Esophagus squamous epithelium (tissue), 5 donors: Measurements from ENCODE around the gene GALR1. TPM values are rescaled to one million over a fixed set of nuclear protein-coding genes. Genes with fewer than 3 reads are reported as not detected.

Experiments
- DNase-seq: peaks from one replicate; lab custom pipeline; 2025; lab: John Stamatoyannopoulos, UW
- H3K27ac ChIP-seq, 4 donors: fragments of 200-600 bp; sonication (generic); one replicate each; pipeline ENCODE4 v1.5.1; 2016 to 2019; ENCODE audit warnings: mild to moderate bottlenecking in 1 of 4
- H3K27me3 ChIP-seq, 4 donors: fragments of 200-600 bp; sonication (generic); 1 replicate in 3 of 4; 2 replicates in 1 of 4; pipeline versions ENCODE4 v1.5.1 to v1.6.0; 2017 to 2021; ENCODE audit warnings: antibody characterized with exemption in 1 of 4
- H3K36me3 ChIP-seq, 3 donors: fragments of 200-600 bp; sonication (generic); one replicate each; pipeline ENCODE4 v1.5.1; 2016 to 2019
- H3K4me1 ChIP-seq, 3 donors: fragments of 200-600 bp; sonication (generic); one replicate each; pipeline ENCODE4 v1.5.1; 2017 to 2019
- H3K4me3 ChIP-seq, 4 donors: fragments of 200-600 bp; sonication (generic); 1 replicate in 3 of 4; 2 replicates in 1 of 4; pipeline ENCODE4 v1.5.1; 2016 to 2019; ENCODE audit warnings: mild to moderate bottlenecking in 2 of 4, moderate library complexity in 1 of 4
- H3K9me3 ChIP-seq, 3 donors: fragments of 200-600 bp; sonication (generic); one replicate each; pipeline ENCODE4 v1.5.1; 2016 to 2019
- POLR2A ChIP-seq, 4 donors: fragments of 450-650 bp; IDR thresholded peaks; one replicate each; pipeline ENCODE4 v1.6.1; 2017; ENCODE audit warnings: antibody characterized with exemption in 4 of 4, mild to moderate bottlenecking in 4 of 4, moderate library complexity in 3 of 4
- WGBS, 2 donors: methylation state at CpG; one replicate each; pipeline ENCODE4 v1.1.5; 2018; 5-methylcytosine and 5-hydroxymethylcytosine counted together
- intact Hi-C: fragments of 100-400 bp; cut with DNase I; formaldehyde crosslinking; loops from one replicate; pipeline ENCODE4 v1.15.0; 2022
- total RNA-seq, 4 donors: library from RNA; depleted of rRNA; stranded (reverse); fragments of >200 nt; gene quantifications; one replicate each; pipeline ENCODE4 v1.1.0, GENCODE V29; 2016
- TF ChIP-seq, protein P1 (sequence below), 6 experiments: fragments of 450-650 bp in 4 of 6; fragments of 200-600 bp in 2 of 6; sonication (generic) in 2 of 6; IDR thresholded peaks; one replicate each; pipeline ENCODE4 v1.5.1; 2016 to 2019; ENCODE audit warnings: antibody characterized with exemption in 6 of 6, mild to moderate bottlenecking in 4 of 6, moderate library complexity in 4 of 6
- donor health status: DM: yes; HTN: yes; CAD: no.

The GALR1 gene
- total RNA-seq, 4 donors from 2014 or later = 0.04 TPM; not detected in 3

DNA sequence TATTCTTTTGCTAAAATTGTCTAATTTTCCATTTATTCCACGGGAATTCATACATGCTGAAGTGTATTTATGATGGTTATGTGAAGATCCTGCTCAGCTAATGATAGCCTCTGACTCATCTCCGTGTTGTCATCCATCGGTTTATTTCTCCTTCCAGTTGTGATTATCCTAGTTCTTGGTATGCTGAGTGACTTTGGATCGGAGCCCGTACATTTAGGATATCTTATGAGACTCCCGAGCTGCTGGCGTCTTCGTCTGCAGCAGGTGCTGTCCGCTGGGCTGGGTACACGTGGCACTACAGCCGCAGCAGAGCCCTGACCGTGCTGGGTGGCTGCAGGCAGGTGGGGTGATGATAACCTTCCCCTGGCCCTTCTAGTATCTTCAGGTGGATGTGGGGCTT is 40.1 kb upstream of the GALR1 start:
- Histone ChIP-seq H3K27ac (no peak overlapping the region), H3K27me3 (no peaks in the 10 kb centered on the region), H3K9me3 (no peaks in the 10 kb centered on the region), H3K4me1 (peaks cover 6 to 38% (median 14%) of the 10 kb centered on the region in 3 donors), H3K4me3 (no peak overlapping the region), H3K36me3 (no peaks in the 10 kb centered on the region)
- DNase-seq = no peak
- TF ChIP-seq, protein P1, sequence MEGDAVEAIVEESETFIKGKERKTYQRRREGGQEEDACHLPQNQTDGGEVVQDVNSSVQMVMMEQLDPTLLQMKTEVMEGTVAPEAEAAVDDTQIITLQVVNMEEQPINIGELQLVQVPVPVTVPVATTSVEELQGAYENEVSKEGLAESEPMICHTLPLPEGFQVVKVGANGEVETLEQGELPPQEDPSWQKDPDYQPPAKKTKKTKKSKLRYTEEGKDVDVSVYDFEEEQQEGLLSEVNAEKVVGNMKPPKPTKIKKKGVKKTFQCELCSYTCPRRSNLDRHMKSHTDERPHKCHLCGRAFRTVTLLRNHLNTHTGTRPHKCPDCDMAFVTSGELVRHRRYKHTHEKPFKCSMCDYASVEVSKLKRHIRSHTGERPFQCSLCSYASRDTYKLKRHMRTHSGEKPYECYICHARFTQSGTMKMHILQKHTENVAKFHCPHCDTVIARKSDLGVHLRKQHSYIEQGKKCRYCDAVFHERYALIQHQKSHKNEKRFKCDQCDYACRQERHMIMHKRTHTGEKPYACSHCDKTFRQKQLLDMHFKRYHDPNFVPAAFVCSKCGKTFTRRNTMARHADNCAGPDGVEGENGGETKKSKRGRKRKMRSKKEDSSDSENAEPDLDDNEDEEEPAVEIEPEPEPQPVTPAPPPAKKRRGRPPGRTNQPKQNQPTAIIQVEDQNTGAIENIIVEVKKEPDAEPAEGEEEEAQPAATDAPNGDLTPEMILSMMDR (IDR thresholded peaks at IDR 0.05) = no peak
- no peak for TF ChIP-seq POLR2A (IDR thresholded peaks at IDR 0.05)
- intact Hi-C loops = no loop called here
- 67 to 85% methylated on average over 11 to 12 of the region's 12 CpGs for WGBS, 2 donors

GRCh38 chr18:77210249-77210648 is 39.4 kb upstream of the GALR1 start:
- no peaks in the 10 kb centered on the region for H3K27me3 ChIP-seq
- WGBS, 2 donors = 20 to 83% methylated on average over 1 of the region's 7 CpGs
- intact Hi-C loops = loop anchor here (5.0 kb wide), 1 partner anchor 208 kb away; no protein-coding TSS in a partner anchor
- H3K4me3 ChIP-seq = no peak overlapping the region
- H3K27ac ChIP-seq = no peak overlapping the region
- DNase-seq = no peak
- no peaks in the 10 kb centered on the region for H3K9me3 ChIP-seq
- H3K36me3 ChIP-seq = no peaks in the 10 kb centered on the region
- peaks cover 6 to 38% (median 14%) of the 10 kb centered on the region in 3 donors for H3K4me1 ChIP-seq
- TF ChIP-seq POLR2A (IDR thresholded peaks at IDR 0.05) = no peak
- TF ChIP-seq, protein P1 (IDR thresholded peaks at IDR 0.05) = no peak

DNA sequence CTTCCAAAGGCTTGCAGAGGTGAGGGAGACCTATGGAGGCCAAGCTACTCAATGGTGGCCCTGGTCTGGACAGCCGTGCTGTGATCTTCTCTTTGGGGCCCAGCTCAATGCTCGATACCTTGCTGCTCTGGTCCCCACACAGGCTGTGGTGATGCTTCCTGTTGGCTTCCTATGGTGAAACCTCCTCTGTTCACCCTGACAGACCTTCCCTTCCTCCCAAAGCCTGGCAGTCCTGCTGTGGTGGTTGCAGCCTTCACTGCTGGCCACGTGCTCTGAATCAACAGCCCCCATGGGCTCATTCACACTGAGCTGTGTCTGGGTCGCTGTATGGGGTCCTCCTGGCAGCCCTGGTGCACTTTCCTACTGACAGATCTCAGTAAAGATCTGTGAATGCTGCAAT is 31.0 kb upstream of the GALR1 start:
- H3K36me3 ChIP-seq = no peaks in the 10 kb centered on the region
- TF ChIP-seq, protein P1 (IDR thresholded peaks at IDR 0.05) = no peak
- no peak for TF ChIP-seq POLR2A (IDR thresholded peaks at IDR 0.05)
- H3K27ac ChIP-seq = no peak overlapping the region
- H3K4me1 ChIP-seq = peaks cover 0 to 6% (median 0%) of the 10 kb centered on the region in 3 donors
- DNase-seq = no peak
- 40 to 67% methylated on average over 2 to 3 of the region's 4 CpGs for WGBS, 2 donors
- no peak overlapping the region for H3K4me3 ChIP-seq
- no peaks in the 10 kb centered on the region for H3K9me3 ChIP-seq
- intact Hi-C loops = no loop called here
- no peaks in the 10 kb centered on the region for H3K27me3 ChIP-seq

GRCh38 chr18:77220726-77221125 is 28.9 kb upstream of the GALR1 start:
- H3K36me3 ChIP-seq = no peaks in the 10 kb centered on the region
- H3K9me3 ChIP-seq = no peaks in the 10 kb centered on the region
- no peak overlapping the region for H3K4me3 ChIP-seq
- H3K4me1 ChIP-seq = peaks cover 0 to 10% (median 0%) of the 10 kb centered on the region in 3 donors
- H3K27me3 ChIP-seq = no peaks in the 10 kb centered on the region
- intact Hi-C loops = no loop called here
- TF ChIP-seq, protein P1 (IDR thresholded peaks at IDR 0.05) = no peak
- TF ChIP-seq POLR2A (IDR thresholded peaks at IDR 0.05) = no peak
- DNase-seq = no peak
- H3K27ac ChIP-seq = no peak overlapping the region
- WGBS, 2 donors = 68 to 71% methylated on average over 3 of the region's 3 CpGs

GRCh38 chr18:77222464-77222863 is 27.2 kb upstream of the GALR1 start:
- Histone ChIP-seq H3K9me3 (no peaks in the 10 kb centered on the region), H3K4me3 (no peak overlapping the region), H3K4me1 (peaks cover 0 to 10% (median 0%) of the 10 kb centered on the region in 3 donors), H3K36me3 (no peaks in the 10 kb centered on the region), H3K27ac (no peak overlapping the region), H3K27me3 (no peaks in the 10 kb centered on the region)
- intact Hi-C loops = no loop called here
- no peak for DNase-seq
- TF ChIP-seq, protein P1 (IDR thresholded peaks at IDR 0.05) = no peak
- TF ChIP-seq POLR2A (IDR thresholded peaks at IDR 0.05) = no peak
- 64 to 71% methylated on average over 3 of the region's 3 CpGs for WGBS, 2 donors
